ENCODE results near the gene SOX6.

The SOX6 gene

GRCh38 chr11:16321148-16321547, 35.2 kb downstream of the SOX6 start:
- FAIRE-seq (no peak), DNase-seq (ENCODE audit: insufficient read length, low spot score) (no peak)
- TF ChIP-seq CTCF (IDR thresholded peaks at IDR 0.05; ENCODE audit: insufficient read depth, missing control alignments), result no peak

- no peak for TF ChIP-seq CTCF (IDR thresholded peaks at IDR 0.05; ENCODE audit: insufficient read depth, missing control alignments)
- no peak for DNase-seq (ENCODE audit: insufficient read length, low spot score)
- no peak for FAIRE-seq
Observed at GRCh38 chr11:16318320-16318719, 38.0 kb downstream of the SOX6 start.

- no peak for TF ChIP-seq CTCF (IDR thresholded peaks at IDR 0.05; ENCODE audit: insufficient read depth, missing control alignments)
- DNase-seq (ENCODE audit: insufficient read length, low spot score), result no peak
- FAIRE-seq, result no peak
Observed at GRCh38 chr11:16317712-16318111, 38.6 kb downstream of the SOX6 start.

GRCh38 chr11:16313846-16314245, 42.5 kb downstream of the SOX6 start:
- TF ChIP-seq CTCF (IDR thresholded peaks at IDR 0.05; ENCODE audit: insufficient read depth, missing control alignments), result no peak
- FAIRE-seq (no peak), DNase-seq (ENCODE audit: insufficient read length, low spot score) (no peak)

- FAIRE-seq (no peak), DNase-seq (ENCODE audit: insufficient read length, low spot score) (no peak)
Observed at GRCh38 chr11:16312233-16312765, 44.0 kb downstream of the SOX6 start.

GRCh38 chr11:16311831-16312230, 44.5 kb downstream of the SOX6 start:
- DNase-seq (ENCODE audit: insufficient read length, low spot score), result no peak
- FAIRE-seq, result no peak
- TF ChIP-seq CTCF (IDR thresholded peaks at IDR 0.05; ENCODE audit: insufficient read depth, missing control alignments), result no peak

More at GRCh38 chr11:16312233-16312765, 44.0 kb downstream of the SOX6 start:
- TF ChIP-seq CTCF (IDR thresholded peaks at IDR 0.05; ENCODE audit: insufficient read depth, missing control alignments), result no peak

GRCh38 chr11:16310943-16311342, 45.4 kb downstream of the SOX6 start:
- DNase-seq (ENCODE audit: insufficient read length, low spot score), result no peak
- no peak for FAIRE-seq
- no peak for TF ChIP-seq CTCF (IDR thresholded peaks at IDR 0.05; ENCODE audit: insufficient read depth, missing control alignments)
